ENCODE measurements around the gene ARL5B. TPM values are rescaled to one million over a fixed set of nuclear protein-coding genes. Genes with fewer than 3 reads are reported as not detected.

The ARL5B gene
- total and polyA plus RNA-seq, 11 donors, result 1.9 to 10.2 (median 6.9) TPM

- Histone ChIP-seq H3K9me3 (no peaks in the 10 kb centered on the region), H3K4me1 (peaks cover 0 to 8% (median 0%) of the 10 kb centered on the region in 12 donors), H3K27ac (no peak overlapping the region), H3K27me3 (no peaks in the 10 kb centered on the region), H3K36me3 (no peaks in the 10 kb centered on the region), H3K4me3 (no peak overlapping the region)
- WGBS, 4 donors, result 50 to 77% (median 65%) methylated on average over 1 of the region's 1 CpG
- intact Hi-C loops (cut with DNase I), result no loop called here
- ATAC-seq (no peak), DNase-seq (no peak)
- no peak for TF ChIP-seq POLR2A (IDR thresholded peaks at IDR 0.05)
- no peak for TF ChIP-seq CTCF (IDR thresholded peaks at IDR 0.05)
Measured at GRCh38 chr10:18684416-18684815, 25.2 kb downstream of the ARL5B start.

GRCh38 chr10:18684953-18685352 lies 25.7 kb downstream of the ARL5B start:
- H3K4me3 ChIP-seq, result no peak overlapping the region
- TF ChIP-seq POLR2A (IDR thresholded peaks at IDR 0.05) (no peak), CTCF (IDR thresholded peaks at IDR 0.05) (no peak)
- 63 to 76% (median 71%) methylated on average over 3 of the region's 3 CpGs for WGBS, 4 donors
- no peak overlapping the region for H3K27ac ChIP-seq
- H3K4me1 ChIP-seq, result peaks cover 0 to 8% (median 0%) of the 10 kb centered on the region in 12 donors
- H3K9me3 ChIP-seq, result no peaks in the 10 kb centered on the region
- DNase-seq (no peak), ATAC-seq (no peak)
- no peaks in the 10 kb centered on the region for H3K27me3 ChIP-seq
- no peaks in the 10 kb centered on the region for H3K36me3 ChIP-seq
- intact Hi-C loops (cut with DNase I), result no loop called here

GRCh38 chr10:18685555-18685954 lies 26.3 kb downstream of the ARL5B start:
- Histone ChIP-seq H3K27ac (no peak overlapping the region), H3K4me1 (peaks cover 0 to 8% (median 0%) of the 10 kb centered on the region in 12 donors), H3K9me3 (no peaks in the 10 kb centered on the region), H3K27me3 (no peaks in the 10 kb centered on the region), H3K4me3 (no peak overlapping the region), H3K36me3 (no peaks in the 10 kb centered on the region)
- intact Hi-C loops (cut with DNase I), result no loop called here
- no peak for TF ChIP-seq POLR2A (IDR thresholded peaks at IDR 0.05)
- DNase-seq (no peak), ATAC-seq (no peak)
- 84 to 86% (median 85%) methylated on average over 7 of the region's 7 CpGs for WGBS, 4 donors

GRCh38 chr10:18687195-18687594 lies 28.0 kb downstream of the ARL5B start:
- no peak for TF ChIP-seq POLR2A (IDR thresholded peaks at IDR 0.05)
- no peak for TF ChIP-seq CTCF (IDR thresholded peaks at IDR 0.05)
- H3K4me1 ChIP-seq, result peaks cover 0 to under 1% (median 0%) of the 10 kb centered on the region in 12 donors
- no peak overlapping the region for H3K27ac ChIP-seq
- no peaks in the 10 kb centered on the region for H3K9me3 ChIP-seq
- WGBS, 4 donors, result 88 to 95% (median 89%) methylated on average over 7 of the region's 7 CpGs
- DNase-seq, result no peak
- H3K27me3 ChIP-seq, result no peaks in the 10 kb centered on the region
- no peaks in the 10 kb centered on the region for H3K36me3 ChIP-seq
- no peak for ATAC-seq
- intact Hi-C loops (cut with DNase I), result no loop called here
- no peak overlapping the region for H3K4me3 ChIP-seq

GRCh38 chr10:18687706-18688105 lies 28.5 kb downstream of the ARL5B start:
- Histone ChIP-seq H3K27me3 (no peaks in the 10 kb centered on the region), H3K36me3 (no peaks in the 10 kb centered on the region), H3K27ac (no peak overlapping the region), H3K9me3 (no peaks in the 10 kb centered on the region), H3K4me3 (no peak overlapping the region), H3K4me1 (no peaks in the 10 kb centered on the region)
- TF ChIP-seq CTCF (IDR thresholded peaks at IDR 0.05) (no peak), POLR2A (IDR thresholded peaks at IDR 0.05) (no peak)
- intact Hi-C loops (cut with DNase I), result no loop called here
- 64 to 87% (median 81%) methylated on average over 5 of the region's 5 CpGs for WGBS, 4 donors
- DNase-seq (no peak), ATAC-seq (no peak)
